Chondrocyte (in vitro differentiated cells): ENCODE results near the gene NEDD4L. TPM values are rescaled to one million over a fixed set of nuclear protein-coding genes. Genes with fewer than 3 reads are reported as not detected.

ENCODE experiments used
- DNase-seq: peaks from one replicate; pipeline ENCODE4 v3.0.0; 2021; ENCODE audit warnings: mixed read lengths, low spot score
- H3K27ac Mint-ChIP-seq: one replicate; pipeline ENCODE4 v1.8.0; 2021; ENCODE audit warnings: mild to moderate bottlenecking, moderate library complexity, mixed read lengths; ENCODE audit not compliant: unreplicated experiment
- H3K27me3 Mint-ChIP-seq: 2 replicates; pipeline ENCODE4 v1.8.0; 2021; ENCODE audit warnings: low read depth, mixed read lengths
- H3K36me3 Mint-ChIP-seq: 2 replicates; pipeline ENCODE4 v1.8.0; 2021; ENCODE audit warnings: low read depth, mixed read lengths
- H3K4me1 Mint-ChIP-seq: 2 replicates; pipeline ENCODE4 v1.8.0; 2021; ENCODE audit warnings: low read depth, mild to moderate bottlenecking, mixed read lengths
- H3K4me3 Mint-ChIP-seq: one replicate; pipeline ENCODE4 v1.8.0; 2021; ENCODE audit warnings: mild to moderate bottlenecking, moderate library complexity, mixed read lengths; ENCODE audit not compliant: unreplicated experiment
- H3K9me3 Mint-ChIP-seq: 2 replicates; pipeline ENCODE4 v1.8.0; 2021; ENCODE audit warnings: low read depth, mixed read lengths
- CTCF ChIP-seq: fragments of 200-600 bp; sonication (generic); IDR thresholded peaks from 2 replicates; pipeline ENCODE4 v1.5.0; 2021; ENCODE audit warnings: antibody characterized with exemption, mild to moderate bottlenecking, moderate library complexity
- total RNA-seq: library from RNA; stranded (reverse); gene quantifications from 3 replicates; pipeline ENCODE4 v1.2.1, GENCODE V29; 2021

NEDD4L gene
- total RNA-seq, 1 donor from 2014 or later = 25.8 TPM

DNA sequence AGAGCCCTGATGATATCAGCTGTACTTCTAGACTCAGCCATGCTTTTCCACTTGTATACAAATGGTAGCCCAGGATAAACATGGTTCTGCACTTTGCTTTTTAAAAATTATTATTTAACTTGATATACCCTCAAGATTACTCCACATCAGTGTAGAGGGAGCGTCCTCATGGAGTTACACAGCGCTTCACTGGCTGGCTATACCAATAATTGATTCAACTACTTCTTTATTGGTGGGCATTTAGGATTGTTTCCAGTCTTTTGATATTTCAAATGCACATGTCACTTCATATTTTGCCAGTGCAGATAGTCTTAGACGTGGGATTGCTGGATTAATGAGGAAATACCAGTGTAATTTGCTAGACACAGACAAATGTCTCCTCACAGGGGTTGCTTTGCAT is 10.8 kb upstream of the NEDD4L start:
- Mint-ChIP-seq H3K9me3 (no peaks in the 10 kb centered on the region), H3K4me3 (no peak overlapping the region), H3K36me3 (no peaks in the 10 kb centered on the region), H3K4me1 (no peaks in the 10 kb centered on the region), H3K27me3 (peaks cover 6% of the 10 kb centered on the region), H3K27ac (no peak overlapping the region)
- DNase-seq = no peak
- no peak for TF ChIP-seq CTCF

GRCh38 chr18:58034370-58034769 is 9.7 kb upstream of the NEDD4L start:
- no peaks in the 10 kb centered on the region for H3K4me1 Mint-ChIP-seq
- no peaks in the 10 kb centered on the region for H3K9me3 Mint-ChIP-seq
- no peak overlapping the region for H3K27ac Mint-ChIP-seq
- peaks cover 6% of the 10 kb centered on the region for H3K27me3 Mint-ChIP-seq
- no peaks in the 10 kb centered on the region for H3K36me3 Mint-ChIP-seq
- TF ChIP-seq CTCF = no peak
- H3K4me3 Mint-ChIP-seq = no peak overlapping the region
- DNase-seq = no peak

DNA sequence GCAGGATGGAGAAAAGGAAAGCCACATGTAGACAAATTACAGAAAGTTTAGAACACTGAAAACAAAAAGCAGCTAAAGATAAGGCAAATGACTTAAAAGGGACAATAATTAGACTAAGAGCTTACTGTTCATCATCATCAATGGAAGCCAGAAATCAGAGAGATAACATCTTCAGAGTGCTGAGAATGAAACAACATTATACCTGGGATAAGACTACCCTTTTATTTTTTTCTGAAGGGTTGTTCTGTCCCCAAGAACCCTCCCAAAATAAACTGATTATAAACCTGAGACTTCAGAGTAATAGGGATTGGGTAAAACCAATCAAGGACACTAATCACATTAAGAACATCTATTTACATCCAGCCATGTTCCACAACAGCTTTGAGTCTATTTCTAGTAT is 6.9 kb upstream of the NEDD4L start:
- no peak for DNase-seq
- Mint-ChIP-seq H3K9me3 (no peaks in the 10 kb centered on the region), H3K4me3 (no peak overlapping the region), H3K27ac (no peak overlapping the region), H3K27me3 (peaks cover 6% of the 10 kb centered on the region), H3K36me3 (no peaks in the 10 kb centered on the region), H3K4me1 (no peaks in the 10 kb centered on the region)
- TF ChIP-seq CTCF = no peak

DNA sequence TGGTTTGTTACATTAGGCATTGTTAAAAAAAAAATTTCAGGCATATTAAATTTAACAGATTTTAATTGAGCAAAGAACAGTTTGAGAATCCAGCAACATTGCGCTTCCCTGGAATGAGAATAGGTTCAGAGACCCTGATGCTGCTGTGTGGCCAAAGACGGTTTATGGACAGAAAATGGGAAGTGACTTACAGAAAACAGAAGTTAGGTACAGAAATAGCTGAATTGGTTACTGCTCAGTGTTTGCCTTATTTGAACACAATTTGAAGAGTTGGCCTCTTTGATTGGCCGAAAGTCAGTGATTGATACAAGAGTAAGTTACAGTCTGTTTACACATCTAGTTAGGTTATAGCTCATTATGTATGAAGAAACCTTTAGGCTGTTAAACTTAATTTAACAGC is 6.0 kb upstream of the NEDD4L start:
- Mint-ChIP-seq H3K9me3 (no peaks in the 10 kb centered on the region), H3K4me3 (no peak overlapping the region), H3K27ac (no peak overlapping the region), H3K4me1 (peaks cover 4% of the 10 kb centered on the region), H3K27me3 (peaks cover 6% of the 10 kb centered on the region), H3K36me3 (no peaks in the 10 kb centered on the region)
- no peak for DNase-seq
- no peak for TF ChIP-seq CTCF

GRCh38 chr18:58041633-58042032 is 2.4 kb upstream of the NEDD4L start:
- Mint-ChIP-seq H3K36me3 (no peaks in the 10 kb centered on the region), H3K9me3 (no peaks in the 10 kb centered on the region), H3K27me3 (no peaks in the 10 kb centered on the region), H3K4me3 (no peak overlapping the region), H3K27ac (no peak overlapping the region), H3K4me1 (peaks cover 25% of the 10 kb centered on the region)
- TF ChIP-seq CTCF = no peak
- no peak for DNase-seq
